ENCODE measurements around the gene SEC23B. TPM values are rescaled to one million over a fixed set of nuclear protein-coding genes. Genes with fewer than 3 reads are reported as not detected.
"Not testable (repeated sequence)": the region's sequence is repeated elsewhere in the genome, so short reads cannot be mapped to it uniquely, and the experiment has no call there.

SEC23B gene
- polyA plus RNA-seq, 3 donors from 2014 or later = 44.1 to 109 (median 67.7) TPM

GRCh38 chr20:18504479-18505060 lies 3.2 kb upstream of the SEC23B start:
- H3K36me3 Mint-ChIP-seq = no peaks in the 10 kb centered on the region
- no peaks in the 10 kb centered on the region for H3K9me3 Mint-ChIP-seq
- H3K27me3 Mint-ChIP-seq (ENCODE audit: low read depth in 3 of 3) = peaks cover 8 to 22% (median 19%) of the 10 kb centered on the region in 3 donors
- H3K4me3 Mint-ChIP-seq = no peak overlapping the region
- H3K27ac Mint-ChIP-seq = peak overlapping the region in 1 of 6 donors; percentile 73
- DNase-seq = no peak
- peaks cover 26 to 34% of the 10 kb centered on the region in 2 donors for H3K4me1 Mint-ChIP-seq

GRCh38 chr20:18506744-18507143 lies 996 bp upstream of the SEC23B start:
- peak overlapping the region; percentile 99 to 100 (median 100) for H3K27ac Mint-ChIP-seq
- no peak for DNase-seq
- H3K4me3 Mint-ChIP-seq = peak overlapping the region; percentile 99 to 100 (median 100)
- H3K4me1 Mint-ChIP-seq = peaks cover 36 to 53% of the 10 kb centered on the region in 2 donors
- no peaks in the 10 kb centered on the region for H3K9me3 Mint-ChIP-seq
- H3K27me3 Mint-ChIP-seq (ENCODE audit: low read depth in 3 of 3) = peaks cover 11 to 22% (median 19%) of the 10 kb centered on the region in 3 donors
- H3K36me3 Mint-ChIP-seq = peaks cover 15 to 18% (median 16%) of the 10 kb centered on the region in 3 donors

GRCh38 chr20:18511571-18511970 lies 3.8 kb downstream of the SEC23B start:
- Mint-ChIP-seq H3K9me3 (no peaks in the 10 kb centered on the region), H3K27ac (peak overlapping the region in 3 of 6 donors; percentile 40 to 61 (median 59)), H3K4me3 (no peak overlapping the region), H3K27me3 (ENCODE audit: low read depth in 3 of 3) (peaks cover 11 to 19% (median 17%) of the 10 kb centered on the region in 3 donors), H3K36me3 (peaks cover 20 to 33% (median 26%) of the 10 kb centered on the region in 3 donors), H3K4me1 (peaks cover 53 to 83% of the 10 kb centered on the region in 2 donors)
- DNase-seq = no peak

GRCh38 chr20:18513208-18513607 lies 5.5 kb downstream of the SEC23B start:
- Mint-ChIP-seq H3K27ac (peak overlapping the region in 4 of 6 donors; percentile 14 to 83 (median 50)), H3K27me3 (ENCODE audit: low read depth in 3 of 3) (peaks cover 2 to 3% (median 3%) of the 10 kb centered on the region in 3 donors), H3K36me3 (peaks cover 20 to 33% (median 26%) of the 10 kb centered on the region in 3 donors), H3K4me3 (peak overlapping the region in 3 of 5 donors; percentile 9 to 36 (median 18)), H3K9me3 (no peaks in the 10 kb centered on the region), H3K4me1 (peaks cover 40 to 67% of the 10 kb centered on the region in 2 donors)
- no peak for DNase-seq

- Mint-ChIP-seq H3K27ac (peak overlapping the region in 4 of 6 donors; percentile 4 to 70 (median 51)), H3K4me3 (no peak overlapping the region), H3K4me1 (peaks cover 32 to 58% of the 10 kb centered on the region in 2 donors), H3K27me3 (ENCODE audit: low read depth in 3 of 3) (peaks cover 0 to 3% (median 0%) of the 10 kb centered on the region in 3 donors), H3K9me3 (no peaks in the 10 kb centered on the region), H3K36me3 (peaks cover 20 to 33% (median 26%) of the 10 kb centered on the region in 3 donors)
- DNase-seq = no peak
These were observed 6.4 kb downstream of the SEC23B start for GRCh38 chr20:18514127-18514526.

- H3K27me3 Mint-ChIP-seq (ENCODE audit: low read depth in 3 of 3) = no peaks in the 10 kb centered on the region
- H3K9me3 Mint-ChIP-seq = no peaks in the 10 kb centered on the region
- peak overlapping the region in 3 of 6 donors; percentile 57 to 72 (median 70) for H3K27ac Mint-ChIP-seq
- peaks cover 19 to 41% of the 10 kb centered on the region in 2 donors for H3K4me1 Mint-ChIP-seq
- H3K4me3 Mint-ChIP-seq = no peak overlapping the region
- H3K36me3 Mint-ChIP-seq = peaks cover 12 to 22% (median 18%) of the 10 kb centered on the region in 3 donors
- no peak for DNase-seq
These were observed 8.2 kb downstream of the SEC23B start for GRCh38 chr20:18515973-18516372.

GRCh38 chr20:18522066-18522465 lies 14.3 kb downstream of the SEC23B start:
- H3K9me3 Mint-ChIP-seq; DNase-seq; H3K4me1 Mint-ChIP-seq; H3K27ac Mint-ChIP-seq; H3K4me3 Mint-ChIP-seq; H3K27me3 Mint-ChIP-seq (ENCODE audit: low read depth in 3 of 3): not testable (repeated sequence)
- peaks cover 0 to 20% (median 14%) of the 10 kb centered on the region in 3 donors for H3K36me3 Mint-ChIP-seq

GRCh38 chr20:18523066-18523465 lies 15.3 kb downstream of the SEC23B start:
- DNase-seq = no peak
- H3K36me3 Mint-ChIP-seq = peaks cover 3 to 27% (median 19%) of the 10 kb centered on the region in 3 donors
- peaks cover 0 to 2% of the 10 kb centered on the region in 2 donors for H3K4me1 Mint-ChIP-seq
- H3K9me3 Mint-ChIP-seq = no peaks in the 10 kb centered on the region
- H3K27ac Mint-ChIP-seq = peak overlapping the region in 1 of 6 donors; percentile 44
- H3K27me3 Mint-ChIP-seq (ENCODE audit: low read depth in 3 of 3) = no peaks in the 10 kb centered on the region
- H3K4me3 Mint-ChIP-seq = no peak overlapping the region

GRCh38 chr20:18524646-18525045 lies 16.9 kb downstream of the SEC23B start:
- Mint-ChIP-seq H3K4me3 (no peak overlapping the region), H3K27ac (peak overlapping the region in 1 of 6 donors; percentile 40), H3K4me1 (peaks cover 0 to 2% of the 10 kb centered on the region in 2 donors), H3K9me3 (no peaks in the 10 kb centered on the region), H3K36me3 (peaks cover 8 to 40% (median 29%) of the 10 kb centered on the region in 3 donors), H3K27me3 (ENCODE audit: low read depth in 3 of 3) (no peaks in the 10 kb centered on the region)
- no peak for DNase-seq

GRCh38 chr20:18526761-18527160 lies 19.0 kb downstream of the SEC23B start:
- H3K27ac Mint-ChIP-seq; H3K27me3 Mint-ChIP-seq (ENCODE audit: low read depth in 3 of 3); H3K4me1 Mint-ChIP-seq; DNase-seq; H3K4me3 Mint-ChIP-seq; H3K9me3 Mint-ChIP-seq: not testable (repeated sequence)
- peaks cover 13 to 54% (median 41%) of the 10 kb centered on the region in 3 donors for H3K36me3 Mint-ChIP-seq

GRCh38 chr20:18527339-18527738 lies 19.6 kb downstream of the SEC23B start:
- no peak for DNase-seq
- H3K36me3 Mint-ChIP-seq = peaks cover 18 to 60% (median 46%) of the 10 kb centered on the region in 3 donors
- H3K4me1 Mint-ChIP-seq = peaks cover 0 to 2% of the 10 kb centered on the region in 2 donors
- no peaks in the 10 kb centered on the region for H3K27me3 Mint-ChIP-seq (ENCODE audit: low read depth in 3 of 3)
- no peak overlapping the region for H3K27ac Mint-ChIP-seq
- no peak overlapping the region for H3K4me3 Mint-ChIP-seq
- H3K9me3 Mint-ChIP-seq = no peaks in the 10 kb centered on the region

GRCh38 chr20:18527836-18528235 lies 20.1 kb downstream of the SEC23B start:
- Mint-ChIP-seq H3K27ac (no peak overlapping the region), H3K4me3 (no peak overlapping the region), H3K36me3 (peaks cover 18 to 65% (median 49%) of the 10 kb centered on the region in 3 donors), H3K4me1 (peaks cover 0 to 2% of the 10 kb centered on the region in 2 donors), H3K9me3 (no peaks in the 10 kb centered on the region), H3K27me3 (ENCODE audit: low read depth in 3 of 3) (no peaks in the 10 kb centered on the region)
- no peak for DNase-seq

GRCh38 chr20:18529041-18529440 lies 21.3 kb downstream of the SEC23B start:
- Mint-ChIP-seq H3K27ac (peak overlapping the region in 3 of 6 donors; percentile 30 to 51 (median 36)), H3K4me1 (no peaks in the 10 kb centered on the region), H3K36me3 (peaks cover 21 to 75% (median 49%) of the 10 kb centered on the region in 3 donors), H3K4me3 (no peak overlapping the region), H3K9me3 (no peaks in the 10 kb centered on the region), H3K27me3 (ENCODE audit: low read depth in 3 of 3) (no peaks in the 10 kb centered on the region)
- no peak for DNase-seq

- Mint-ChIP-seq H3K4me3 (no peak overlapping the region), H3K4me1 (no peaks in the 10 kb centered on the region), H3K9me3 (no peaks in the 10 kb centered on the region), H3K36me3 (peaks cover 32 to 77% (median 40%) of the 10 kb centered on the region in 3 donors), H3K27me3 (ENCODE audit: low read depth in 3 of 3) (no peaks in the 10 kb centered on the region), H3K27ac (peak overlapping the region in 1 of 6 donors; percentile 4)
- no peak for DNase-seq
These were observed 24.9 kb downstream of the SEC23B start for GRCh38 chr20:18532626-18533025.
